SK-N-SH (cell line): Measurements from ENCODE around the gene STEAP3. TPM values are rescaled to one million over a fixed set of nuclear protein-coding genes. Genes with fewer than 3 reads are reported as not detected.

Experiments used
- CTCF ChIA-PET: fragments of 300-600, 350-600 bp; formaldehyde crosslinking; extraction: SDS; loops from one replicate; lab custom pipeline; 2021; lab: Yijun Ruan, JAX
- POLR2A ChIA-PET: fragments of 350-600 bp; sonication (Branson Sonifier 250); formaldehyde crosslinking; extraction: SDS; loops from one replicate; lab custom pipeline; 2020; ENCODE audit warnings: antibody characterized with exemption, inconsistent platforms; lab: Yijun Ruan, JAX
- DNase-seq: peaks from one replicate; pipeline ENCODE4 v3.0.0; 2012
- H2AFZ ChIP-seq: fragments of 200-600 bp; sonication (generic); 2 replicates; pipeline ENCODE4 v1.8.1; 2016; ENCODE audit warnings: antibody characterized with exemption, mild to moderate bottlenecking, low read depth
- H3F3A ChIP-seq: fragments of 200-600 bp; sonication (generic); replicated peaks from 2 replicates; pipeline ENCODE3; 2016; ENCODE audit warnings: antibody characterized with exemption, mild to moderate bottlenecking; ENCODE audit not compliant: insufficient read depth
- H3K27ac ChIP-seq, 2 experiments: fragments of 200-500 bp in 1 of 2; fragments of 200-600 bp in 1 of 2; sonication (Bioruptor generic) in 1 of 2; sonication (generic), shearing (Covaris generic) in 1 of 2; 2 replicates each; pipeline versions ENCODE4 v1.5.1 to v1.6.1; 2014 to 2016; ENCODE audit warnings: low read depth in 2 of 2, inconsistent platforms in 1 of 2, low read length in 1 of 2, mild to moderate bottlenecking in 1 of 2, mixed read lengths in 1 of 2
- H3K27me3 ChIP-seq: fragments of 200-600 bp; sonication (generic), shearing (Covaris generic); 2 replicates; pipeline ENCODE4 v1.6.1; 2016; ENCODE audit warnings: mixed run types; ENCODE audit not compliant: insufficient read depth
- H3K36me3 ChIP-seq, 2 experiments: fragments of 200-500 bp in 1 of 2; fragments of 200-600 bp in 1 of 2; sonication (Bioruptor generic) in 1 of 2; sonication (generic) in 1 of 2; replicated peaks in 1 of 2; 2 replicates each; pipeline versions ENCODE3 to v1.5.1; 2014 to 2016; ENCODE audit warnings: low read length in 1 of 2, mild to moderate bottlenecking in 1 of 2; ENCODE audit not compliant: insufficient read depth in 2 of 2, control insufficient read depth in 1 of 2
- H3K4me1 ChIP-seq, 2 experiments: fragments of 200-500 bp in 1 of 2; fragments of 200-600 bp in 1 of 2; sonication (Bioruptor generic) in 1 of 2; sonication (generic), shearing (Covaris generic) in 1 of 2; 2 replicates each; pipeline versions ENCODE4 v1.5.1 to v1.6.1; 2014 to 2016; ENCODE audit warnings: low read depth in 1 of 2, low read length in 1 of 2, mixed run types in 1 of 2; ENCODE audit not compliant: insufficient read depth in 2 of 2, control insufficient read depth in 1 of 2
- H3K4me2 ChIP-seq: fragments of 200-600 bp; sonication (generic), shearing (Covaris generic); 2 replicates; pipeline ENCODE4 v1.6.1; 2017; ENCODE audit warnings: mixed run types
- H3K4me3 ChIP-seq, 2 experiments: fragments of 200-500 bp in 1 of 2; fragments of 200-600 bp in 1 of 2; sonication (Bioruptor generic) in 1 of 2; sonication (generic), shearing (Covaris generic) in 1 of 2; 2 replicates each; pipeline versions ENCODE4 v1.5.1 to v1.8.1; 2014 to 2016; ENCODE audit warnings: low read depth in 2 of 2, inconsistent platforms in 1 of 2, low read length in 1 of 2, mild to moderate bottlenecking in 1 of 2, mixed read lengths in 1 of 2, moderate library complexity in 1 of 2
- H3K79me2 ChIP-seq: fragments of 200-600 bp; sonication (generic); 2 replicates; pipeline ENCODE4 v1.8.1; 2017; ENCODE audit warnings: mild to moderate bottlenecking; ENCODE audit not compliant: insufficient read depth
- H3K9ac ChIP-seq: fragments of 200-600 bp; sonication (generic); 2 replicates; pipeline ENCODE4 v1.6.1; 2017; ENCODE audit warnings: mixed run types
- H3K9me2 ChIP-seq: fragments of 200-600 bp; sonication (generic); 2 replicates; pipeline ENCODE4 v1.6.1; 2017; ENCODE audit warnings: mixed run types
- H3K9me3 ChIP-seq: fragments of 200-600 bp; sonication (generic); 2 replicates; pipeline ENCODE4 v1.6.1; 2017; ENCODE audit warnings: mixed run types, mild to moderate bottlenecking, moderate library complexity
- H4K20me1 ChIP-seq: fragments of 200-600 bp; sonication (generic); 2 replicates; pipeline ENCODE4 v1.6.1; 2017; ENCODE audit warnings: mild to moderate bottlenecking, mixed run types; ENCODE audit not compliant: insufficient read depth
- CHD2 ChIP-seq: fragments of 150-350 bp; IDR thresholded peaks from 2 replicates; pipeline ENCODE4 v1.6.1; 2018; ENCODE audit warnings: low read length; ENCODE audit not compliant: partially characterized antibody
- CTCF ChIP-seq: fragments of 200-600 bp; sonication (generic); IDR thresholded peaks from 2 replicates; pipeline ENCODE4 v1.6.1; 2017; ENCODE audit warnings: antibody characterized with exemption, mild to moderate bottlenecking, moderate library complexity
- EZH2phosphoT487 ChIP-seq: fragments of 200-600 bp; sonication (generic); IDR thresholded peaks from 2 replicates; pipeline ENCODE4 v1.6.1; 2017; ENCODE audit warnings: low read depth, mixed run types, mild to moderate bottlenecking, antibody characterized with exemption, moderate library complexity, borderline replicate concordance
- FOXJ3 ChIP-seq: sonication (generic); formaldehyde crosslinking; IDR thresholded peaks from 2 replicates; pipeline ENCODE4 v1.5.1; 2020; ENCODE audit warnings: mild to moderate bottlenecking, missing genetic modification reagents
- GABPA ChIP-seq: IDR thresholded peaks from 2 replicates; pipeline ENCODE4 v1.4.0; 2012; ENCODE audit warnings: low read depth, mild to moderate bottlenecking
- MAX ChIP-seq: IDR thresholded peaks from 2 replicates; pipeline ENCODE4 v1.4.0; 2012; ENCODE audit warnings: low read depth
- MXI1 ChIP-seq: IDR thresholded peaks from 2 replicates; pipeline ENCODE4 v1.6.1; 2012; ENCODE audit warnings: mild to moderate bottlenecking, low read depth, low read length, improper control_type of control experiment
- PBX3 ChIP-seq: IDR thresholded peaks from 2 replicates; pipeline ENCODE4; 2012
- REST ChIP-seq: IDR thresholded peaks from 2 replicates; pipeline ENCODE4 v1.6.1; 2012; ENCODE audit warnings: mild to moderate bottlenecking, low read depth, low read length, moderate library complexity
- RFX5 ChIP-seq: IDR thresholded peaks from 2 replicates; pipeline ENCODE4 v1.6.1; 2012; ENCODE audit warnings: mild to moderate bottlenecking, improper control_type of control experiment, low read length
- SIN3A ChIP-seq: IDR thresholded peaks from 2 replicates; pipeline ENCODE4 v1.6.1; 2012; ENCODE audit warnings: low read depth, mild to moderate bottlenecking, low read length, moderate library complexity, borderline replicate concordance
- TAF1 ChIP-seq: IDR thresholded peaks from 2 replicates; pipeline ENCODE4 v1.6.1; 2012; ENCODE audit warnings: low read depth, mild to moderate bottlenecking, low read length, moderate library complexity, borderline replicate concordance
- TCF12 ChIP-seq: IDR thresholded peaks from 2 replicates; pipeline ENCODE4 v1.4.0; 2012
- USF1 ChIP-seq: IDR thresholded peaks from 2 replicates; pipeline ENCODE4 v1.4.0; 2012; ENCODE audit warnings: low read depth, borderline replicate concordance
- USF2 ChIP-seq: fragments of 150-350 bp; IDR thresholded peaks from 2 replicates; pipeline ENCODE4 v1.6.1; 2017; ENCODE audit warnings: antibody characterized with exemption, low read length, low read depth, borderline replicate concordance
- YY1 ChIP-seq: IDR thresholded peaks from 2 replicates; pipeline ENCODE4 v1.4.0; 2012; ENCODE audit warnings: low read depth, mild to moderate bottlenecking
- WGBS: methylation state at CpG from one replicate; pipeline ENCODE4 v1.1.6; 2017; ENCODE audit warnings: low lambda C conversion rate; 5-methylcytosine and 5-hydroxymethylcytosine counted together
- polyA plus RNA-seq, 3 experiments: library from polyadenylated mRNA; depleted of rRNA; stranded (reverse); fragments of >200 nt; gene quantifications; 2 replicates each; pipeline ENCODE4 v1.2.3, GENCODE V29; 2012

STEAP3 gene
- polyA plus RNA-seq, 1 of the 3 experiments (the other 2 are of a cell fraction), result 30.6 TPM

GRCh38 chr2:119291588-119292167 lies 68.0 kb downstream of the STEAP3 start:
- peaks cover 0 to 3% of the 10 kb centered on the region in 2 experiments for H3K36me3 ChIP-seq
- no peaks in the 10 kb centered on the region for H3K9me2 ChIP-seq
- no peaks in the 10 kb centered on the region for H3K4me1 ChIP-seq
- no peaks in the 10 kb centered on the region for H3F3A ChIP-seq
- no peaks in the 10 kb centered on the region for H3K79me2 ChIP-seq
- TF ChIP-seq CTCF (no peak), RFX5 (no peak), SIN3A (no peak), EZH2phosphoT487 (no peak), TAF1 (no peak), TCF12 (no peak), REST (no peak), FOXJ3 (CRISPR knock-in tag) (no peak), CHD2 (no peak), GABPA (no peak), USF1 (no peak), USF2 (no peak), MXI1 (no peak), MAX (no peak), PBX3 (no peak), YY1 (no peak)
- no peak overlapping the region for H3K4me2 ChIP-seq
- ChIA-PET CTCF (interaction anchor here (0.7 to 5.1 kb wide), 18 partner anchors 9 to 410 kb away, joined by 3 to 32 read pairs (median 6); partner anchors contain the start of gene STEAP3), POLR2A (no interaction called here)
- DNase-seq, result no peak
- no peaks in the 10 kb centered on the region for H3K9me3 ChIP-seq
- H3K27me3 ChIP-seq, result no peaks in the 10 kb centered on the region
- H3K27ac ChIP-seq, result no peak overlapping the region
- H2AFZ ChIP-seq, result no peak overlapping the region
- H3K4me3 ChIP-seq, result no peak overlapping the region
- H4K20me1 ChIP-seq, result no peaks in the 10 kb centered on the region
- no peak overlapping the region for H3K9ac ChIP-seq
- WGBS, result 68% methylated on average over 7 of the region's 8 CpGs
